ENCODE data around the gene IHH. TPM values are rescaled to one million over a fixed set of nuclear protein-coding genes. Genes with fewer than 3 reads are reported as not detected.

IHH gene
- total RNA-seq, 4 donors from 2014 or later = not detected

GRCh38 chr2:219081096-219081495 is 20.4 kb upstream of the IHH start:
- peaks cover 0 to 10% (median 3%) of the 10 kb centered on the region in 4 donors for H3K4me1 ChIP-seq
- no peak for DNase-seq (ENCODE audit: extremely low spot score)
- TF ChIP-seq EP300 (IDR thresholded peaks at IDR 0.05) (no peak), POLR2A (IDR thresholded peaks at IDR 0.05; ENCODE audit: low read depth) (no peak), CTCF (IDR thresholded peaks at IDR 0.05) (no peak), POLR2AphosphoS5 (IDR thresholded peaks at IDR 0.05) (no peak)
- WGBS = 88% methylated on average over 7 of the region's 7 CpGs
- intact Hi-C loops (cut with DNase I) = no loop called here
- H3K27me3 ChIP-seq = no peaks in the 10 kb centered on the region
- H3K36me3 ChIP-seq = peaks cover 15 to 21% (median 19%) of the 10 kb centered on the region in 4 donors
- no peak overlapping the region for H3K27ac ChIP-seq (replicated peaks in 1 of 4)
- H3K9me3 ChIP-seq = no peaks in the 10 kb centered on the region
- no peak overlapping the region for H3K4me3 ChIP-seq

- Histone ChIP-seq H3K27ac (replicated peaks in 1 of 4) (no peak overlapping the region), H3K36me3 (peaks cover 26 to 37% (median 36%) of the 10 kb centered on the region in 4 donors), H3K9me3 (no peaks in the 10 kb centered on the region), H3K4me1 (peaks cover 0 to 10% (median 3%) of the 10 kb centered on the region in 4 donors), H3K4me3 (no peak overlapping the region), H3K27me3 (no peaks in the 10 kb centered on the region)
- intact Hi-C loops (cut with DNase I) = no loop called here
- 83% methylated on average over 2 of the region's 2 CpGs for WGBS
- no peak for TF ChIP-seq CTCF (IDR thresholded peaks at IDR 0.05)
- no peak for TF ChIP-seq POLR2A (IDR thresholded peaks at IDR 0.05; ENCODE audit: low read depth)
- no peak for DNase-seq (ENCODE audit: extremely low spot score)
Observed at GRCh38 chr2:219079417-219079816, 18.7 kb upstream of the IHH start.

- intact Hi-C loops (cut with DNase I) = no loop called here
- TF ChIP-seq EP300 (IDR thresholded peaks at IDR 0.05) (no peak), POLR2A (IDR thresholded peaks at IDR 0.05; ENCODE audit: low read depth) (no peak), POLR2AphosphoS5 (IDR thresholded peaks at IDR 0.05) (no peak), CTCF (IDR thresholded peaks at IDR 0.05) (no peak)
- H3K36me3 ChIP-seq = peaks cover 28 to 42% (median 39%) of the 10 kb centered on the region in 4 donors
- no peak for DNase-seq (ENCODE audit: extremely low spot score)
- no peak overlapping the region for H3K4me3 ChIP-seq
- 84% methylated on average over 4 of the region's 4 CpGs for WGBS
- no peak overlapping the region for H3K27ac ChIP-seq (replicated peaks in 1 of 4)
- no peaks in the 10 kb centered on the region for H3K27me3 ChIP-seq
- H3K9me3 ChIP-seq = no peaks in the 10 kb centered on the region
- peaks cover 0 to 10% (median 3%) of the 10 kb centered on the region in 4 donors for H3K4me1 ChIP-seq
Observed at GRCh38 chr2:219078951-219079350, 18.2 kb upstream of the IHH start.

- peaks cover 28 to 49% (median 40%) of the 10 kb centered on the region in 4 donors for H3K36me3 ChIP-seq
- H3K27ac ChIP-seq (replicated peaks in 1 of 4) = no peak overlapping the region
- H3K9me3 ChIP-seq = no peaks in the 10 kb centered on the region
- intact Hi-C loops (cut with DNase I) = no loop called here
- no peak for DNase-seq (ENCODE audit: extremely low spot score)
- H3K27me3 ChIP-seq = no peaks in the 10 kb centered on the region
- no peak overlapping the region for H3K4me3 ChIP-seq
- WGBS = 79% methylated on average over 3 of the region's 3 CpGs
- peaks cover 0 to 10% (median 3%) of the 10 kb centered on the region in 4 donors for H3K4me1 ChIP-seq
- TF ChIP-seq EP300 (IDR thresholded peaks at IDR 0.05) (no peak), POLR2AphosphoS5 (IDR thresholded peaks at IDR 0.05) (no peak), POLR2A (IDR thresholded peaks at IDR 0.05; ENCODE audit: low read depth) (no peak), CTCF (IDR thresholded peaks at IDR 0.05) (no peak)
Observed at GRCh38 chr2:219078126-219078525, 17.4 kb upstream of the IHH start.

GRCh38 chr2:219076253-219076652 is 15.5 kb upstream of the IHH start:
- H3K9me3 ChIP-seq = no peaks in the 10 kb centered on the region
- H3K27me3 ChIP-seq = no peaks in the 10 kb centered on the region
- intact Hi-C loops (cut with DNase I) = no loop called here

More at GRCh38 chr2:219076253-219076652, 15.5 kb upstream of the IHH start:
- 97% methylated on average over 3 of the region's 3 CpGs for WGBS
- Histone ChIP-seq H3K27ac (replicated peaks in 1 of 4) (no peak overlapping the region), H3K36me3 (peaks cover 28 to 61% (median 40%) of the 10 kb centered on the region in 4 donors), H3K4me1 (no peaks in the 10 kb centered on the region), H3K4me3 (no peak overlapping the region)
- no peak for DNase-seq (ENCODE audit: extremely low spot score)
- TF ChIP-seq POLR2A (IDR thresholded peaks at IDR 0.05; ENCODE audit: low read depth) = no peak
- TF ChIP-seq POLR2AphosphoS5 (IDR thresholded peaks at IDR 0.05) = no peak
- no peak for TF ChIP-seq CTCF (IDR thresholded peaks at IDR 0.05)
- TF ChIP-seq EP300 (IDR thresholded peaks at IDR 0.05) = no peak

Data from esophagus muscularis mucosa (tissue), 4 donors.